Liver (tissue), 9 donors: ENCODE data around the gene ZFAND3. TPM values are rescaled to one million over a fixed set of nuclear protein-coding genes. Genes with fewer than 3 reads are reported as not detected.

Experiments
- DNase-seq: peaks from one replicate; pipeline ENCODE4 v3.0.0-alpha.2; 2017; ENCODE audit warnings: low spot score
- H3K27ac ChIP-seq, 2 donors: one replicate each; pipeline ENCODE4 v1.7.0; 2013; ENCODE audit warnings: inconsistent platforms in 2 of 2, low read length in 2 of 2, control low read depth in 1 of 2, low read depth in 1 of 2, mild to moderate bottlenecking in 1 of 2
- H3K27me3 ChIP-seq, 4 donors: one replicate each; pipeline versions ENCODE4 v1.6.1 to v1.7.0; 2013; ENCODE audit warnings: low read length in 3 of 4, inconsistent platforms in 1 of 4, mild to moderate bottlenecking in 1 of 4, moderate library complexity in 1 of 4; ENCODE audit not compliant: control insufficient read depth in 4 of 4, insufficient read depth in 4 of 4
- H3K36me3 ChIP-seq, 4 donors: one replicate each; pipeline versions ENCODE4 v1.6.1 to v1.7.0; 2013; ENCODE audit warnings: low read length in 3 of 4, mild to moderate bottlenecking in 3 of 4, low read depth in 1 of 4, moderate library complexity in 1 of 4; ENCODE audit not compliant: control insufficient read depth in 4 of 4, insufficient read depth in 3 of 4
- H3K4me1 ChIP-seq, 4 donors: one replicate each; pipeline versions ENCODE4 v1.6.1 to v1.7.0; 2013; ENCODE audit warnings: low read length in 3 of 4, mild to moderate bottlenecking in 3 of 4, moderate library complexity in 1 of 4; ENCODE audit not compliant: control insufficient read depth in 4 of 4, insufficient read depth in 4 of 4
- H3K4me3 ChIP-seq, 3 donors: one replicate each; pipeline versions ENCODE4 v1.6.1 to v1.7.0; 2013; ENCODE audit warnings: low read length in 3 of 3, control low read depth in 1 of 3, low read depth in 1 of 3, mild to moderate bottlenecking in 1 of 3
- H3K9ac ChIP-seq, 2 donors: one replicate each; pipeline ENCODE4 v1.7.0; 2013; ENCODE audit warnings: low read length in 2 of 2, mild to moderate bottlenecking in 2 of 2, moderate library complexity in 2 of 2, control low read depth in 1 of 2, low read depth in 1 of 2
- H3K9me3 ChIP-seq, 4 donors: one replicate each; pipeline versions ENCODE4 v1.6.1 to v1.7.0; 2013; ENCODE audit warnings: low read length in 3 of 4; ENCODE audit not compliant: control insufficient read depth in 4 of 4
- ATF3 ChIP-seq: IDR thresholded peaks from 2 replicates; pipeline ENCODE4 v1.6.1; 2016; ENCODE audit warnings: antibody characterized with exemption
- CTCF ChIP-seq: fragments of 150-350 bp; IDR thresholded peaks from 2 replicates; pipeline ENCODE4 v1.5.1; 2017; ENCODE audit warnings: improper control_type of control experiment, low read depth, low read length; ENCODE audit not compliant: missing input control
- EGR1 ChIP-seq, 2 donors: IDR thresholded peaks; 2 replicates each; pipeline ENCODE4 v1.6.1; 2016 to 2018; ENCODE audit warnings: antibody characterized with exemption in 2 of 2, low read depth in 2 of 2
- FOXA1 ChIP-seq: IDR thresholded peaks from 2 replicates; pipeline ENCODE4 v1.6.1; 2016; ENCODE audit warnings: antibody characterized with exemption
- FOXA2 ChIP-seq: IDR thresholded peaks from 2 replicates; pipeline ENCODE4 v1.6.1; 2016; ENCODE audit warnings: antibody characterized with exemption
- GABPA ChIP-seq, 2 donors: IDR thresholded peaks in 1 of 2; conservative IDR thresholded peaks in 1 of 2; 2 replicates each; pipeline ENCODE4 v1.6.1; 2016; ENCODE audit warnings: antibody characterized with exemption in 2 of 2, mild to moderate bottlenecking in 1 of 2, moderate library complexity in 1 of 2
- HNF4A ChIP-seq, 2 donors: conservative IDR thresholded peaks; 2 replicates each; pipeline ENCODE4 v1.6.1; 2016; ENCODE audit warnings: antibody characterized with exemption in 2 of 2, mild to moderate bottlenecking in 2 of 2
- HNF4G ChIP-seq: IDR thresholded peaks from 2 replicates; pipeline ENCODE4 v1.6.1; 2016; ENCODE audit warnings: antibody characterized with exemption
- JUND ChIP-seq, 2 donors: IDR thresholded peaks; 2 replicates each; pipeline ENCODE4 v1.6.1; 2016; ENCODE audit warnings: antibody characterized with exemption in 2 of 2
- MAX ChIP-seq: IDR thresholded peaks from 2 replicates; pipeline ENCODE4 v1.6.1; 2016; ENCODE audit warnings: antibody characterized with exemption
- RAD21 ChIP-seq, 2 donors: IDR thresholded peaks; 2 replicates each; pipeline ENCODE4 v1.6.1; 2016; ENCODE audit warnings: antibody characterized with exemption in 2 of 2, mild to moderate bottlenecking in 2 of 2
- REST ChIP-seq: IDR thresholded peaks from 2 replicates; pipeline ENCODE4 v1.6.1; 2016; ENCODE audit warnings: antibody characterized with exemption, mild to moderate bottlenecking
- RXRA ChIP-seq, 2 donors: IDR thresholded peaks; 2 replicates each; pipeline ENCODE4 v1.6.1; 2017 to 2018; ENCODE audit warnings: antibody characterized with exemption in 2 of 2, mild to moderate bottlenecking in 1 of 2
- TAF1 ChIP-seq: conservative IDR thresholded peaks from 2 replicates; pipeline ENCODE4 v1.6.1; 2016; ENCODE audit warnings: antibody characterized with exemption, mild to moderate bottlenecking
- YY1 ChIP-seq: IDR thresholded peaks from 2 replicates; pipeline ENCODE4 v1.6.1; 2016; ENCODE audit warnings: antibody characterized with exemption, mild to moderate bottlenecking
- ZBTB33 ChIP-seq: IDR thresholded peaks from 2 replicates; pipeline ENCODE4 v1.6.1; 2016; ENCODE audit warnings: antibody characterized with exemption
- WGBS: extraction: QIAGEN DNeasy Blood & Tissue Kit; methylation state at CpG from one replicate; pipeline ENCODE4 v1.1.7; 2013; 5-methylcytosine and 5-hydroxymethylcytosine counted together
- polyA plus RNA-seq, 2 donors: library from polyadenylated mRNA; stranded (reverse) in 1 of 2; unstranded in 1 of 2; fragments of 200-250 nt in 1 of 2; fragments of >200 nt in 1 of 2; fragmentation: Nextera tagmentation in 1 of 2; extraction: Ambion mirVana in 1 of 2; gene quantifications; one replicate each; pipeline versions ENCODE4 v1.2.1 to v1.2.3, GENCODE V29; 2013 to 2015
- total RNA-seq, 2 donors: library from RNA; depleted of rRNA; stranded (reverse); fragments of >200 nt; gene quantifications; one replicate each; pipeline ENCODE4 v1.2.3, GENCODE V29; 2014
- donor health status: healthy.
- donor health status: healthy.
- donor health status: healthy.
- donor health status: healthy.
- donor health status: healthy.

Gene ZFAND3
- total and polyA plus RNA-seq, 4 donors: 7.7 to 37.5 (median 23.1) TPM

- 97% methylated on average over 14 of the region's 14 CpGs for WGBS
- Histone ChIP-seq H3K4me1 (no peaks in the 10 kb centered on the region), H3K9ac (no peak overlapping the region), H3K27me3 (no peaks in the 10 kb centered on the region), H3K9me3 (no peaks in the 10 kb centered on the region), H3K4me3 (no peak overlapping the region), H3K36me3 (no peaks in the 10 kb centered on the region), H3K27ac (no peak overlapping the region)
- DNase-seq: peak; percentile 21
- TF ChIP-seq CTCF: no peak
These were observed 369.3 kb downstream of the ZFAND3 start for GRCh38 chr6:38188677-38189335.

- Histone ChIP-seq H3K4me3 (no peak overlapping the region), H3K36me3 (no peaks in the 10 kb centered on the region), H3K27ac (no peak overlapping the region), H3K9ac (no peak overlapping the region), H3K27me3 (no peaks in the 10 kb centered on the region), H3K9me3 (no peaks in the 10 kb centered on the region), H3K4me1 (no peaks in the 10 kb centered on the region)
- DNase-seq: no peak
- WGBS: 97% methylated on average over 9 of the region's 9 CpGs
- TF ChIP-seq FOXA1: no peak
- TF ChIP-seq ATF3: no peak
- TF ChIP-seq ZBTB33: no peak
- no peak for TF ChIP-seq TAF1
- TF ChIP-seq REST: no peak
- no peak for TF ChIP-seq CTCF
- TF ChIP-seq EGR1 (IDR thresholded peaks at IDR 0.05; ENCODE audit: low read depth in 2 of 2): no peak
- TF ChIP-seq JUND (IDR thresholded peaks at IDR 0.05): no peak
- no peak for TF ChIP-seq GABPA (IDR thresholded peaks at IDR 0.05 in 1 of 2, conservative IDR thresholded peaks at IDR 0.05 in 1 of 2)
- no peak for TF ChIP-seq HNF4G
- no peak for TF ChIP-seq FOXA2
- TF ChIP-seq YY1: no peak
- no peak for TF ChIP-seq MAX
- TF ChIP-seq RXRA (IDR thresholded peaks at IDR 0.05): no peak
- TF ChIP-seq RAD21 (IDR thresholded peaks at IDR 0.05): no peak
- no peak for TF ChIP-seq HNF4A (conservative IDR thresholded peaks at IDR 0.05)
These were observed 371.9 kb downstream of the ZFAND3 start for GRCh38 chr6:38191418-38191817.
